GM12873 (cell line): Measurements from ENCODE around the gene COL4A1.

ENCODE experiments used
- CTCF ChIP-seq: IDR thresholded peaks from 2 replicates; pipeline ENCODE4 v1.5.1; 2012; ENCODE audit warnings: low read depth, mild to moderate bottlenecking, moderate library complexity, low read length, control low read depth; ENCODE audit not compliant: insufficient read depth; ENCODE audit errors: missing control alignments

The COL4A1 gene

GRCh38 chr13:110256126-110256905, 50.6 kb downstream of the COL4A1 start:
- no peak for TF ChIP-seq CTCF

- no peak for TF ChIP-seq CTCF
Observed at GRCh38 chr13:110254751-110255553, 52.0 kb downstream of the COL4A1 start.

- no peak for TF ChIP-seq CTCF
Observed at GRCh38 chr13:110254151-110254679, 52.7 kb downstream of the COL4A1 start.

- no peak for TF ChIP-seq CTCF
Observed at GRCh38 chr13:110251193-110251819, 55.7 kb downstream of the COL4A1 start.

GRCh38 chr13:110250258-110250891, 56.6 kb downstream of the COL4A1 start:
- TF ChIP-seq CTCF: no peak

GRCh38 chr13:110249326-110249725, 57.6 kb downstream of the COL4A1 start:
- no peak for TF ChIP-seq CTCF
